GM12873 (cell line): ENCODE data around the gene MAN1A1.

Source experiments
- CTCF ChIP-seq: IDR thresholded peaks from 2 replicates; pipeline ENCODE4 v1.5.1; 2012; ENCODE audit warnings: low read depth, mild to moderate bottlenecking, moderate library complexity, low read length, control low read depth; ENCODE audit not compliant: insufficient read depth; ENCODE audit errors: missing control alignments

Gene MAN1A1

GRCh38 chr6:119173249-119174084, 176.1 kb downstream of the MAN1A1 start:
- TF ChIP-seq CTCF, result no peak

- no peak for TF ChIP-seq CTCF
Observed at GRCh38 chr6:119172824-119173223, 176.7 kb downstream of the MAN1A1 start.

- TF ChIP-seq CTCF, result no peak
Observed at GRCh38 chr6:119171864-119172588, 177.5 kb downstream of the MAN1A1 start.

- TF ChIP-seq CTCF, result no peak
Observed at GRCh38 chr6:119171088-119171841, 178.3 kb downstream of the MAN1A1 start.

GRCh38 chr6:119170447-119171087, 179.0 kb downstream of the MAN1A1 start:
- no peak for TF ChIP-seq CTCF

- no peak for TF ChIP-seq CTCF
Observed at GRCh38 chr6:119170103-119170446, 179.5 kb downstream of the MAN1A1 start.
